NCI-H1105 treated with DMSO at 0.1 percent for 48 hours (cell line): Measurements from ENCODE around the gene CD99.

Source experiments
- DNase-seq: peaks from one replicate; lab custom pipeline; 2025; lab: John Stamatoyannopoulos, UW

Gene CD99

DNA sequence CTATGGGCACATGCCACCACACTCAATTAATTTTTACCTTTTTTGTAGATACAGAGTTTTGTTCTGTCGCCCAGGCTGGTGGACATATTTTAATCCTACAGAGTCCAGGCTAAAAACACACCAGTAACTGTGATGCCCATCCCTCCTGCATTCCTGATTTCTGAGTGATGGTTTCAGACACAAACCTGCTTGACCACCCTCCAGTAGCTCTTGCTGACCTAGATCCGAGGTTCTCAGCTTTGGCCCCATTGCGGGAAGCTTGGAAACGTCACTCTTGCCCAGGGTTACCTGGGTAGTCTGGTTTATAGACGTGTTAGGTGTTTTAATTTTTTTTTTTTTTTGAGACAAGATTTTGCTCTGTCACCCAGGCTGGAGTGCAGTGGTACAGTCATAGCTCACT is 7.5 kb downstream of the CD99 start:
- no peak for DNase-seq

DNA sequence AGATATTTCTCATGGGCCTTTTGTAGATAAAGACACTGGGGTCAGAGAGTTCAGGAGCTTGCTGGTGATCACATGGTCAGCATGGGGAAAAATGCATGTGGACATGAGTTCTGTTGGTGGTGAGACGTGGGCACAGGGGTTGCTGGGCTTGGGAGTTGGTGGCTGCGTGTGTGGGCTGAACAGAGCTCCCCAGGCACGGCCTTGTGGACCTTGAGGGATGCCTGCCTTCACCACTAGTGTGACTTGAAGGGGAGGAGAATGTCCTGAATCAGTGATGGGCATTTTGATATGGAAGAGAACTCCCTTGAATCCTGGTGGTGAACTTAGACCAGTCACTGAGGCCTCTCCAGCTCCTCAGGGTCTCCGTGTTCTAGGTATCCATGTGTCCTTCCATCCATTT is 8.9 kb downstream of the CD99 start:
- DNase-seq = no peak

DNA sequence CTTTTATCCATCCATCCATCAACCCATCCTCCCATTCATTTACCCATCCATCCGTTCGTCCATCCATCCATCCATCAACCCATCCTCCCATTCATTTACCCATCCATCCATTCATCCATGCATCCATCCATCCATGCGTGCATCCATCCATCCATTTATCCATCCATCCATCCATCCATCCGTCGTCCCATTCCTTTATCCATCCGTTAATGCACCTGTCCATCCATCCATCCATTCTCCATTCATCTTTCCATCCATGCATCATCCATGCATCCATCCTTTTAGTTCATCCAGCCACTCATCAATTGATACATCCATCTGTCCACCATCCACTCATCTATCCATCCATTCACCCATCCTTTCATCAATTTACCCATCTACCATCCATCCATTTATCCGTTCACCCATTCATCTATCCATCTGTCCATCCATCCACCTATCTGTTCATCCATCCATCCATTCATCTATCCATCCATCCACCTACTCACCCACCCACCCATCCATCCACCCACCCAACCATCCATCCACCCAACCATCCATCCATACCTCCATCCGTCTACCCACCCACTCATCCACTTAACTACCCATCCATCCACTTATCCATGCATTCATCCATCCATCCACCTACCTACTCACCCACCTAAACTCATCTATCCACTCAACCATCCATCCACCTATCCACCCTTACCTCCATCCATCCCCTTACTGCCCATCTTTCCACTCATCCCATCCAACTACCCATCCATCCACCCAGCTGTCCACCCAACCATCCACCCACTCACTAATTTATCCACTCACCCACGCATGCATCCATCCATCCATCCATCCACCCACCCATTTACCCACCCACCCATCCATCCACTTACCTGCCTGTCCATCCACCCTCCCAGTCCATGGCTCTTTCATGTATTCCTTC is 9.6 kb downstream of the CD99 start:
- DNase-seq = no peak

DNA sequence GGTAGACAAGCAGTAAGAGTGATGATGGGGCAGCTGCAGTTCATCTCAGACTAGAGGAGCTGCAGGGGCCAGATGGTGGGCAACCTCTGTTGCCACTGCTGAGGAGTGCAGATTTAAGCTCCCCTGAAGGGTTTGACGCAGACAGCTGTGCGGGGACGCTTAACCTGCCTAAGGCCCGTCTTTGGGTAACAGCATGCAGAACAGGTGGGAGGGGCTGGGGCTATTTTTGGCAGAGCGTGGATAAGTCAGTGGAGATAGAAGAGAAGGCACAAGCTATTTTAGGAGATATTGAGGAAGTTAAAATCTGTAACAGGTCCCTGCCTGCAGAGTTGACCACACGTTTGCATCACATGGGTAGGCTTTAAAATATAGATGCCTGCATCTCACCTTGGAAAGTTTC is 10.5 kb downstream of the CD99 start:
- DNase-seq = no peak

DNA sequence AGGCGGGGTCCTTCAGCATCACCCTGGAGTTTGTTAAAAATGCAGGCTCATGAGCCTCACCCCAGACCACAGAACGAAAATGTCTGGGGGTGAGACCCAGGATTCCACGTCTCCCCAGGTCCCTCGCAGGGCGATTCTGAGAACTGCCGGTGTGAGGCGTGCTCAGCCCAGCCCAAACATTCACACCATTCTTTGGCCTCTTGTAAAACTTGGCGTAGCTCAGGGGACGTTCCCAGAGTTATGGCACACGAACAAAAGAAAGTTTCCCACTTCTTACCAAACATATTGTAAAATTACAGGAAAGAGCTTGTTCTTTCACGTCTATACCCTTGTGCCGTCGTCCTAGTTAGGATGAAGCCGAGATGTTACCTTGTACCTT is 12.9 kb downstream of the CD99 start:
- DNase-seq = no peak

DNA sequence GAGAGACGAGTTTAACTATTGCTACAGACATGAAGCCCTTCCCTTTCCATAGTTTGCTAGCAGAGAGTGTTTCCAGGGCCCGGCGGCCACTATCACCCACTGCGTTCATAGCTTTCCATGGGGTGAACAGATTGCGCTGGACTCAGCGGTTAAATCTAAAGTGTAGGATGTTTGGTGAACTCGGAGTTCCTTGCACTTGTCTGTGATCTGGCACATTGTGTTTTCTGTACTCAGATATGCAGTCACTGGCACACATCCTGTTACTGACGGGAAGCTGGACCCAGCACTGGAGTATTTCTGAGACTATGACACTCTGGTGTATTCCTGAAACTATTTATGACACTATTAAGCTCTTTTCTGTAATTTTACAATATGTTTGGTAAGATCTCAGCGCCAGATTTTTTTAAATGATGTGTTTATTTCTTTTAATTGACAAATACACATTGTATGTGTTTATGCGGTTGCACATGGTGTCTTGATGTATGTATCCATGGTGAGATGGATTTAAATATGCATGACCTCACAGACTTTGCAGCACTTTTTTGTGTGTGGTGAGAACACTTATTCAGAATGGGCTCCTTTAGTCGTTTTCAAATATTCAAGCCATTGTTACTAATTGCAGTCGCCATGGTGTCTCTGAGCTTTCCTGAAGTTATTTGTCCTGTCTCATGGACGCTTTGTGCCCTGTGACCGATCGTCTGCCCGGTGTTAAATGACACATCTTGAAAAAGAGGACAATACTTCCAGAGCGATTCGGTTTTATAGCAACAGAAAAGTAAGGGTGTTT is 14.1 kb downstream of the CD99 start:
- no peak for DNase-seq

DNA sequence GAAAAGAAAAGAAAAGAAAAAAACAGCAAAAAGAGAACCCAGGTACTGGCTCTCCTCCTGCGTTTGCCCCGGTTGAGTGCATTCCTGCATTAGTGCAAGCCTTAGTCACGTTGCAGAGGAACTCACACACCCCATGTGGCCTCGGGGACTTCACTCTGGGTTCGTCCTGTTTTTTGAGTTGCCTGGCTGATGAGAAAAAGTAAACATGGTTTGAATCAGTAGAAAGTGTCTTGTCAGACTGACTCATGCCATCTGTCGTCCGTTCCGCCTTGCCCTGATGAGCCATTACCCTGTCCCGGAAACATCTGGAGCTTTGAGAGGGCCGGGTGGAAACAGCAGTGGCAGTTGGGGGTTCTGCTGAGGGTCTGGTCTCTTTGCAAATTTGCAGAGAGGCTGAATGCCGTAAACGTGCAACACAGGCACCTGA is 16.3 kb downstream of the CD99 start:
- no peak for DNase-seq

DNA sequence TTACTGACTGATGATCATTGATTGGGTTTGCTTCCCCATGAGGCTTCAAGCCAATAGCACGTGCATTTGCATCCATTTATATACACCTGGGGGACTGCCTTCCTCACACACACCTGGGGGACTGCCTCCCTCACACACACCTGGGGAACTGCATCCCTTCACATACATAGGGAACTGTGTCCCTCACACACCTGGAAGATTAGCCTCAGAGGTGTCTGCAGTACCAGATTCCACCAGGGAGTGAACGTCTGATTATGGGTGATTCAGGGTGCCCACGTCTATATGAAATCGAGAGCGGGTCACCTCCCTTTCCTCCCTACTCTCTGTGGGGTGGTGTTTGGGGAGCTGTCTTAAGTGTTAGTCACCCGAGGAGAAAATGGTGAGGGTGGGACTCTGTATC is 16.9 kb downstream of the CD99 start:
- DNase-seq = no peak

DNA sequence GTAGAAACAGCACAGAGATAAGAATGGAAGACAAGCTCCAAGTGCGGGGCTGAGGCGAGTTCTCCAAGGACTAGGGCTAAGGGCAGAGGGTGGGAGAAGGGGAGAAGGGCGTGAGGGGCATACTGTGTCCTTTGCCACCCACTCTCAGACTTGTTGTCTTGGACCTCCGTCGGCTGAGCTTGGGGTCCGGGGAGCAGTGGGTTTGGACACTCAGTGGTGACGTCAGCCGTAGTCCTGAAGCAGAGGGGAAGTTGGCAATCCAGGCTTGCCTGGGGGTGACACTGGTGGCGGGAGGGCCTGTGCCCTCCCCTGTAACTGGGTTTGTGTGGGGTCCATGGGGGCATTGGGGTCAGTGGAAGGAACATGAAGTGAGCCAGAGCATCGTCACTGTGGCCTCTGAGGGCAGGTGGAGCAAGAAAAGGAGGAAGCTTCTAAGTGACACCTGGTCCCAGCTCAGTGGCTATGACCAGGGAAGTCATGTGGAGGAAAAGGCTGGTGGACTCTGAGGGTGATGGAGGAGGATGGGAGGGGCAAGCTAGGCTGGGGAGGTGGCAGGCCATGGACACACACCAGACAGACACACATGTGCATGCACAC is 17.6 kb downstream of the CD99 start:
- no peak for DNase-seq

DNA sequence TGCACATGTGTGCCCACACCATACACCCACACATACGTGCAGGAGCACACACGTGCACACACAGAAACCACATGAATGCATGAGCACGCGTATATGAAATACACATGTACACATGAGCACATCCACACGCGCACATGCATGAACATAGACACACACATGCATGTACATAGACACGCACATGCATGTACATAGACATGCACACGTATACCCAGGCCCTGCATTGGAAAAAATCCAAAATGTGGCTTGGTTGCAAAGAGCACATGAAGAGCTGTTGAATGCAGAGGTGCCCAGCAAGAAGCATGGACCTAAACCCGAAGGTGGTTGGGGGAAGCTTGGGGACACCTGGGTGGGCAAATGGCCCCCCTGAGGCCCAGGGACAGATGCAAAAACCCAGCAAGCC is 18.5 kb downstream of the CD99 start:
- no peak for DNase-seq

DNA sequence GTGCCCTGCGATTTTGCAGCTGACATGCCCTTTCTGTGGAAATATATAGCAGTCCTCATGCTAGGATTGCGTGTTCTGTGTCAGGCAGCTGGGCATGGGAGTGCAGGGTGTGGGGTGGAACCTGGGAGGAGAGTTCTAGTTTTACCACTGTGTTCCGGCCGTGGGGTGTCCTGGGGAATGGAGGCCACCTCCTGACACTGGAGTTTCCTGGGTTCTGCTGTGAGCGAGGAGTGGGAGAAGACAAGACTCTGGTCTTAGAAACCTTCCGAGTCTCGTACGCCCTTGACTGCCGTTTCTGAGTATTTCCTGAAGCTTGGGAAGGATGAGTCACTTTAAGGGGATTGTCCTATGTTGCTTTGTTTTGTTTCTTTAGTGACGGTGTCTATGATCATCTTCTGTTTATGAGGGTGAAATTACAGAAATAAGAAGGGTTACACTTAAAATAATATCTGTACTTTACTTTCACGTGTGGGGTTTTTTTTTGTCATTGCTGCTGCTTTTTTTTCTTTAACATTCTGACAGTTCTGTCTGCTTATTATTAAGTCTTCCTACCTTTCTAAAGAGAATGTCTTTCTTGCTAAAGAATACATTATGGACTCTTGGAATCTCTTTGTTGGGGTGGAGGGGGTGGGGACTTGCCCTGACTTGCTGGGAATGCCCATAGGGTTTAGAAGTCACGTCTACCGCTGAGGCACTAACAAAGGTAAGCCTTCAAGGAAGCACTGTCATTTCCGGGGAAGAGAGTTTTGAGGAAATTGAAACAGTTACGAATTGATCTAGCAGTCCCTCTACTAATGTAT is 19.1 kb downstream of the CD99 start:
- DNase-seq = no peak

DNA sequence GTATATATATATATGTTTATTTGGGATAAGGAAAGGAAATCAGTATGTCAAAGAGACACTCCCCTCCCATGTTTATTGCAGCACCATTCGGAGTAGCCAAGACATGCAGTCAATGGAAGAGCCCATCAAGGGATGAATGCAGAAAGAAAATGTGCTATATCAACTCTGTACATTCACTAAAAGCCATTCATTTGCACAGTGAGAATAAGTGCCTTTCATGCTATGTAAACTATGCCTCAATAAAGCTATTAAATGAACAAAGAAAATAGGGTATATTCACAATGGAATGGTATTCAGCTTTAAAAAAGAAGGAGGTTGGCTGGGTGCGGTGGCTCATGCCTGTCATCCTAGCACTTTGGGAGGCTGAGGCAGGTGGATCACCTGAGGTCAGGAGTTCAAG is 20.3 kb downstream of the CD99 start:
- no peak for DNase-seq

DNA sequence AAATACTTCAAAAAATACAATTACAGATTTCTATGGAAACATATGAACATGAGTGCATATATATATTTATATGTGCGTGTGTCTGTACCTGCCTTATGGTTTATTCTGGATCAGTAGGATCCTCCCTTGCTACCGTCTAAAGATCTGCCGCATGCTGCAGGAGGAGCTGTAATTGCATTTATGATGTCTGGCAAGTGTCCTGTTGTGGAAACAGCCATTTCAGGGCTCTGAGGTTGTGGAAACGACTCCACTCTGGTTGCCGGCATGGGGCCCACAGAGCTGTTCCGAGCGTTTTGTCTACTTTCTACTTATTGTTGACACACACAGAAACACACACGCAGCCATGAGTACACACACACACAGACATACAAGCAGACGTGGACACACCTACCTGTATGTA is 21.3 kb downstream of the CD99 start:
- DNase-seq = no peak

DNA sequence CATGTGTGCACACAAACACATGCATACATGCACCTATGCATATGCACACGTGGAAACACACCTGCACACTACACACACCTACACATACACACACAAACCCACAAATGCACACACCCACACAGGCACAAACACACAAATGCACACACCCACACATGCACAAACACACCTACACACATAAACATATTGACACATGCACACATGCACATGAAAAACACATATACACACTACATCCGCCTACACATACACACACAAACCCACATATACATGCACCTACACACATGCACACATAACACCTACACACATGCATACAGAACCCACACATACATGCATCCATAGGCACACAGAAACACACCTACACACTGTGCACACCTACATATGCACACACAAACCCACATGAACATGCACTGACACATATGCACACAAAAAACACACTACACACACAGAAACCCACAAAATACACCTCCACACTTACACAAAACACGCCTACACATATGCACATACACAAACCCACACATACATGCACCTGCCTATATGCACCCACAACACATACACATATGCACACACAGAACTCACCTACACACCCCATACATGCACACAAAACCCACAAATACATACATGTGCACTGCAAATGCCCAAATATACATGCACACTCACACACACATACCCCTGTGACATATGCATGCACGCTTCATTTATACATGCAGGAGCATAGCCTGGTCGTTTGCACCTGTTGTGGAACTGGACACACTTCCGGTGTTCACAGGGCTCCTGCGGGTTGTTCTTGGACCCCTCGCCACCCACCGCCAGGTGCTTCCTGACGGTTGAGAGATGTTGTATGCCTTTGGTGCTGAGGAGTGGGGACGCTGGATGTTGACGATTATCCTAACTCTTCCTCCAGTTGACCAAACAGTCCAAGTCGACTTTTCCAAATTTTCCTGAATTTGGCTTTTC is 22.1 kb downstream of the CD99 start:
- DNase-seq = no peak

DNA sequence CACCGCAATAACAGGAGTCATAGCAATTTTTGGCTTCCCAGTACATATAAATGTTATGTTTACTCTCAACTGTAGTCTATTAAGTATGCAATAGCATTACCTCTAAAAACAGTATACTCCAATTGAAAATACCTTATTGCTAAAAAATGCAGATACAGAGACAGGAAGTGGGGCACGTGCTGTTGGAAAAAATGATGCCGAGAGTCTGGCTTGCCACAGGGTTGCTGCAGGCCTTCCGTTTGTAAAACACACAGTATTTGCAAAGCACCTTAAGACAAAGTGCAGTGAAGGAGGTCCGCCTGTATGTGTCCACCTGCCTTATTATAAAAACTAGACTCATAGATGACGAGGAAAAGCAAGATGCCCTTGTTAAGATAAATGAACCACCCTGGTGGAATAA is 23.5 kb downstream of the CD99 start:
- no peak for DNase-seq

DNA sequence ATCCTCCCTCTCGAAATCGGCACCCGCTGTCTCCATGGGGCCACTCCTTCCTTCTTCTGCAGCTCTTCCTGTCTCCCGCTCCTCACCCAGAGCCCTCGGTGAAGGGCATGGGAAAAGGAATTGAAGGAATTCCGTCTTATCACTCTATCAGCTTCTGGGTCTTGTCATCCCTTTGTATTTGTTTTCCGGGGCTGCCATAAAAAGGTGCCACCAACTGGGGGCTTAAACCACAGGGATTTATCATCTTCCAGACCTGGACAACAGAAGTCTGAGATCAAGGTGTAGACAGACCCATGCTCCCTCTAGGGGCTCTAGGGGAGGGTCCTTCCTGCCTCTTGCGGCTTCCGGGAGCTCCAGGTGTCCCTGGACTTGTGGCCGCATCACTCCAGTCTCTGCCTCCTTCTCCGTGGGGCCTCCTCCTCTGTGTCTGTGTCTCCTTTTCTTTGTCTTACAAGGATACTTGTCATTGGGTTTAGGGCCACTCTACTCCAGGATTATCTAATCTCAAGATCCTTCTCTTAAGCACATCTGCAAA is 24.0 kb downstream of the CD99 start:
- no peak for DNase-seq

DNA sequence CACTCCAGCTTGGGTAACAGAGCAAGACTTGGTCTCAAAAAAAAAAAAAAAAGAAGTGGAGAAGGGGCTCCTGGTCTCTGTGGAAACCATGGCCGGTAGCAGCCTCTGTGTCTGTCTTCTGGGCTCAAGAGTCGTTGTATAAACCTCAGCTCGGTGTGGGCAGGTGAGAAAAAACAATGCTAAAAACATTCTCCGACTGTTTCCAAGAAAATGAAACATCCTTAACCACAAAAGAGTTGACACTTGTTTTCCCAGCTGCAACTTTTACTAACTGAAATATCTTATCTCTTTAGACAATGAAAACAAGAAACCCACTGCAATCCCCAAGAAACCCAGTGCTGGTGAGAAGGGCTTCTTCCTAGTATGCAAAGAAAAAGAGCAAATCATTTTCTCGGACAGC is 26.2 kb downstream of the CD99 start:
- no peak for DNase-seq

DNA sequence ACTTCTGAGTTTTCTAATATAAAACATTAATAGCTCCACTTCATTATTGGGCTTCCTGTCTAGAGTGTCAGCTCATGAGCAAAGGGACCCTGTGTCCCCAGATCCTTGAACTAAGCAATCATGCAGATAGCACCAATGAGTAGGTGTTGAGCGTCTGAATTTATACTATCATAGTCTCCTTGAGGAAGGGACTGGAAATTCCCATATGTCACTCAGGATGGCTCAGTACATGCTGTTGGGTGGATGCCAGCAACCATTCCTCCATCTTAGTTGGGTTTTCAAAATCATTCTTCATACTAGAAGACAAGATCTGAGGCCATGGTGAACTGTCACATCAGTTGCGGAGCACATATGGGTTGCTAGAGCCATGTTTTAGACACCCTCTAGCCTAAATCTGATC is 27.7 kb downstream of the CD99 start:
- no peak for DNase-seq

DNA sequence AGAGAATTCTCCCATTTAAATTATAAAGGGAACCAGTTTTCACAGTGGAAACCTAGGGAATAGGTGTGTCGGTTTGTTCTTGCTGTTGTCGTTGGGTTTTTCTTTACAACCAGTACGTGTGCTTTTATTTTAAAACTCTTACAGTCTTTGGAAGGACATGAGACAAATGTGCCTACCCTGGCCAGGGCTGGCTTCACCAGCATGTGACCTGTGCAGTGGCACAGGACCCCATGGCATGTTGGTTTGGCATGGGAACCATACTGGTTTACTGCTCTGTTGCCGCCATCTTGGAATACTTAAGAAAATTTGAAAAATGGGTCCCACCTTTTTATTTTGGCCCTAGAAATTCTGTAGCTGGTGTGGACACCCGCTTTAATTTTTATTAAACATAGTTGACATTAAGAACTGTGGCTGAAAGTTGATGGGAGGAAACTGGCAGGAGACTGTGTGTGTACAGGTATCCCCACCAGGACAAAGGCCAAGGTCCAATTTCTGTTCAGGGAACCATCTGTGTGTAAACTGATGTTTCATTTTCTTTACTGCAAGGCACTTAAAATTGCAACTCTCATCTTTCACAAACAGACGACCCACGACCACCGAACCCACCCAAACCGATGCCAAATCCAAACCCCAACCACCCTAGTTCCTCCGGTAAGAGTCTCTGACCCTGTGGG is 28.8 kb downstream of the CD99 start:
- DNase-seq = no peak

DNA sequence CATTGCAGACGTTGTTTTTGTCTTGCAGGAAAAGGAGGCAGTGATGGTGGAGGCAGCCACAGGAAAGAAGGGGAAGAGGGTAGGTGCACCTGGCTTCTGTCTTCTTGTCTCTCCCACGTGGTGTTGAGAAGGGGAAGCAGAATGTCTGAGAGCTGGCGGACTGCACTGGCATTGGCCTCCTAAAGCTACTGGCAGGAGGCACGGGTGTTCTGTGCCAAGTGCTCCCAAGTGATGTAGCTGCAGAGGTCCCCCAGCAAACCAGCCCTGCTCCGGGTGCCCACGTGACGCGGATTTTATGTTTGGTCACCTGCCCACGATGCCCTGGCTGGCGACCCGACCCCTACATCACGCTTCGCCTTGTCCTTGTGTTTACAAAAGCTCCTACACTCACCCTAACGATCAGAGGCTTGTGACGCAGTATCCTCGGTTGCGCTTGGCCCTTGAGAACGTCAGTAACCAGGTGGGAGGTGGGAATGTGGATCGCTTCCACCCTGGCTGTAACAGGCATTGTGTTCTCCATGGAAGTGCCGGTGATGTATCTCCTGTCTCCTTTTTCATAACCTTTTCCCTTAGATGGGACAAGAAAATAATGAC is 32.3 kb downstream of the CD99 start:
- no peak for DNase-seq
